ENCODE measurements around the gene IL37. TPM values are rescaled to one million over a fixed set of nuclear protein-coding genes. Genes with fewer than 3 reads are reported as not detected.

IL37 gene
- total and polyA plus RNA-seq, 12 donors = 0.33 TPM; not detected in 11

- H3K27ac ChIP-seq = no peak overlapping the region
- 73 to 89% (median 87%) methylated on average over 6 to 7 of the region's 7 CpGs for WGBS, 4 donors
- TF ChIP-seq POLR2A (IDR thresholded peaks at IDR 0.05) = no peak
- TF ChIP-seq CTCF (IDR thresholded peaks at IDR 0.05) = no peak
- H3K36me3 ChIP-seq (replicated peaks in 1 of 2) = no peaks in the 10 kb centered on the region
- DNase-seq = no peak
- H3K27me3 ChIP-seq = no peaks in the 10 kb centered on the region
- no peak overlapping the region for H3K4me3 ChIP-seq
- no peaks in the 10 kb centered on the region for H3K9me3 ChIP-seq (replicated peaks in 1 of 3)
- intact Hi-C loops (cut with DNase I) = no loop called here
- H3K4me1 ChIP-seq (replicated peaks in 1 of 2) = no peaks in the 10 kb centered on the region
These were observed 43.0 kb upstream of the IL37 start for GRCh38 chr2:112867701-112868631.

GRCh38 chr2:112869258-112869842 lies 41.6 kb upstream of the IL37 start:
- H3K36me3 ChIP-seq (replicated peaks in 1 of 2) = no peaks in the 10 kb centered on the region
- TF ChIP-seq CTCF (IDR thresholded peaks at IDR 0.05) (no peak), POLR2A (IDR thresholded peaks at IDR 0.05) (no peak)
- 41 to 46% (median 45%) methylated on average over 7 of the region's 7 CpGs for WGBS, 4 donors
- H3K27ac ChIP-seq = no peak overlapping the region
- H3K27me3 ChIP-seq = no peaks in the 10 kb centered on the region
- intact Hi-C loops (cut with DNase I) = no loop called here
- no peaks in the 10 kb centered on the region for H3K4me1 ChIP-seq (replicated peaks in 1 of 2)
- no peak overlapping the region for H3K4me3 ChIP-seq
- H3K9me3 ChIP-seq (replicated peaks in 1 of 3) = no peaks in the 10 kb centered on the region
- peak in 6 of 7 donors; percentile 14 to 55 (median 34) for DNase-seq

GRCh38 chr2:112870841-112871835 lies 39.8 kb upstream of the IL37 start:
- intact Hi-C loops (cut with DNase I) = no loop called here

More at GRCh38 chr2:112870841-112871835, 39.8 kb upstream of the IL37 start:
- Histone ChIP-seq H3K9me3 (replicated peaks in 1 of 3) (no peaks in the 10 kb centered on the region), H3K27ac (no peak overlapping the region), H3K36me3 (replicated peaks in 1 of 2) (no peaks in the 10 kb centered on the region), H3K27me3 (no peaks in the 10 kb centered on the region), H3K4me3 (no peak overlapping the region), H3K4me1 (replicated peaks in 1 of 2) (no peaks in the 10 kb centered on the region)
- TF ChIP-seq POLR2A (IDR thresholded peaks at IDR 0.05) (no peak), CTCF (IDR thresholded peaks at IDR 0.05) (no peak)
- no peak for DNase-seq
- 60 to 63% (median 62%) methylated on average over 9 of the region's 9 CpGs for WGBS, 4 donors

Measured in adrenal gland (tissue), 12 donors.